Measurements from ENCODE around the gene SLC39A11.
"Not testable (repeated sequence)": the region's sequence is repeated elsewhere in the genome, so short reads cannot be mapped to it uniquely, and the experiment has no call there.

DNA sequence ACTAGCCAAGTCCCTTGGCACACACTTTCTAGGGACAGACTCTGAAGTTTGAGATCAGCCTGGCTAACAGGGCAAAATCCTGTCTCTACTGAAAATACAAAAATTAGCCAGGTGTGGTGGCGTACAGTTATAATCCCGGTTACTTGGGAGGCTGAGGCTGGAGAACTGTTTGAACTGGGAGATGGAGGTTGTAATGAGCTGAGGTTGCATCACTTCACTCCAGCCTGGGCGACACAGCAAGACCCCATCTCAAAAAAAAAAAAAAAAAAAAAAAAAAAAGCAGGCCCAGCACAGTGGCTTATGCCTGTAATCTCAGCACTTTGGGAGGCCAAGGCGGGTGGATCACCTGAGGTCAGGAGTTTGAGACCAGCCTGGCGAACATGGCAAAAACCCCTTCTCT, 310.1 kb downstream of the SLC39A11 start:
- not testable (repeated sequence) for TF ChIP-seq EZH2 (IDR thresholded peaks at IDR 0.05; ENCODE audit: insufficient read depth, low read length)
- TF ChIP-seq, protein P1, sequence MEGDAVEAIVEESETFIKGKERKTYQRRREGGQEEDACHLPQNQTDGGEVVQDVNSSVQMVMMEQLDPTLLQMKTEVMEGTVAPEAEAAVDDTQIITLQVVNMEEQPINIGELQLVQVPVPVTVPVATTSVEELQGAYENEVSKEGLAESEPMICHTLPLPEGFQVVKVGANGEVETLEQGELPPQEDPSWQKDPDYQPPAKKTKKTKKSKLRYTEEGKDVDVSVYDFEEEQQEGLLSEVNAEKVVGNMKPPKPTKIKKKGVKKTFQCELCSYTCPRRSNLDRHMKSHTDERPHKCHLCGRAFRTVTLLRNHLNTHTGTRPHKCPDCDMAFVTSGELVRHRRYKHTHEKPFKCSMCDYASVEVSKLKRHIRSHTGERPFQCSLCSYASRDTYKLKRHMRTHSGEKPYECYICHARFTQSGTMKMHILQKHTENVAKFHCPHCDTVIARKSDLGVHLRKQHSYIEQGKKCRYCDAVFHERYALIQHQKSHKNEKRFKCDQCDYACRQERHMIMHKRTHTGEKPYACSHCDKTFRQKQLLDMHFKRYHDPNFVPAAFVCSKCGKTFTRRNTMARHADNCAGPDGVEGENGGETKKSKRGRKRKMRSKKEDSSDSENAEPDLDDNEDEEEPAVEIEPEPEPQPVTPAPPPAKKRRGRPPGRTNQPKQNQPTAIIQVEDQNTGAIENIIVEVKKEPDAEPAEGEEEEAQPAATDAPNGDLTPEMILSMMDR (IDR thresholded peaks at IDR 0.05; ENCODE audit: insufficient read depth, low read depth, low read length), result not testable (repeated sequence)

Measured in astrocyte (in vitro differentiated cells and primary cell).